IMR-90 (cell line): Measurements from ENCODE around the gene HMOX1. TPM values are rescaled to one million over a fixed set of nuclear protein-coding genes. Genes with fewer than 3 reads are reported as not detected.

Experiments used
- ATAC-seq: fragments of 200-7000 bp; cut with Tn5 transposase; 2 replicates; pipeline ENCODE4 v1.9.1; 2020; ENCODE audit warnings: low read depth, mild to moderate bottlenecking, moderate library complexity
- BruUV-seq: library from RNA; stranded (reverse); fragments of 400-500 nt; replicated peaks from 2 replicates; lab custom pipeline; 2021; lab: Mats Ljungman, UMichigan
- CTCF ChIA-PET: fragments of 300-600 bp; formaldehyde crosslinking; extraction: SDS; loops from one replicate; lab custom pipeline; 2021; ENCODE audit warnings: antibody characterized with exemption; lab: Yijun Ruan, JAX
- POLR2A ChIA-PET: fragments of 300-600 bp; sonication (Branson Sonifier 250); formaldehyde crosslinking; loops from one replicate; lab custom pipeline; 2022; ENCODE audit warnings: antibody characterized with exemption; ENCODE audit not compliant: unreplicated experiment; lab: Charles Lee
- DNase-seq: peaks from one replicate; pipeline ENCODE4 v3.0.0; 2013
- H2AFZ ChIP-seq: replicated peaks from 2 replicates; pipeline ENCODE3; 2013; ENCODE audit warnings: low read length, mild to moderate bottlenecking; ENCODE audit not compliant: poor library complexity
- H2AK5ac ChIP-seq: 2 replicates; pipeline ENCODE4 v1.6.1; 2013; ENCODE audit warnings: low read depth, low read length, inconsistent platforms
- H2AK9ac ChIP-seq: replicated peaks from 2 replicates; pipeline ENCODE3; 2013; ENCODE audit warnings: mild to moderate bottlenecking, low read depth, low read length, moderate library complexity; ENCODE audit not compliant: poor library complexity
- H2BK120ac ChIP-seq: 2 replicates; pipeline ENCODE4 v1.6.1; 2013; ENCODE audit warnings: low read depth, low read length, inconsistent platforms
- H2BK15ac ChIP-seq: 3 replicates; pipeline ENCODE4 v1.6.1; 2013; ENCODE audit warnings: low read depth, low read length, inconsistent platforms
- H2BK20ac ChIP-seq: 2 replicates; pipeline ENCODE4 v1.6.1; 2013; ENCODE audit warnings: low read depth, mild to moderate bottlenecking, inconsistent platforms, low read length, moderate library complexity
- H2BK5ac ChIP-seq: 2 replicates; pipeline ENCODE4 v1.6.1; 2013; ENCODE audit warnings: mild to moderate bottlenecking, low read depth, low read length, inconsistent platforms; ENCODE audit not compliant: poor library complexity, severe bottlenecking
- H3K14ac ChIP-seq: replicated peaks from 2 replicates; pipeline ENCODE4 v1.6.1; 2013; ENCODE audit warnings: low read depth, low read length, inconsistent platforms
- H3K18ac ChIP-seq: 2 replicates; pipeline ENCODE4 v1.6.1; 2013; ENCODE audit warnings: low read depth, low read length, control low read depth
- H3K23ac ChIP-seq: 2 replicates; pipeline ENCODE4 v1.6.1; 2013; ENCODE audit warnings: low read depth, low read length, inconsistent platforms
- H3K27ac ChIP-seq: 2 replicates; pipeline ENCODE4 v1.5.1; 2013; ENCODE audit warnings: mild to moderate bottlenecking, control low read depth, low read length; ENCODE audit not compliant: insufficient read depth
- H3K27me3 ChIP-seq: 2 replicates; pipeline ENCODE4 v1.6.1; 2013; ENCODE audit warnings: low read length; ENCODE audit not compliant: control insufficient read depth, insufficient read depth
- H3K36me3 ChIP-seq: 2 replicates; pipeline ENCODE4 v1.6.1; 2013; ENCODE audit warnings: low read length, mixed read lengths; ENCODE audit not compliant: control insufficient read depth, insufficient read depth
- H3K4ac ChIP-seq: 2 replicates; pipeline ENCODE4 v1.6.1; 2013; ENCODE audit warnings: low read depth, low read length, inconsistent platforms
- H3K4me1 ChIP-seq: 2 replicates; pipeline ENCODE4 v1.6.1; 2013; ENCODE audit warnings: low read length, mixed read lengths; ENCODE audit not compliant: control insufficient read depth, insufficient read depth
- H3K4me2 ChIP-seq: 2 replicates; pipeline ENCODE4 v1.6.1; 2013; ENCODE audit warnings: low read depth, mild to moderate bottlenecking, control low read depth, low read length, moderate library complexity
- H3K4me3 ChIP-seq: 2 replicates; pipeline ENCODE4 v1.5.1; 2013; ENCODE audit warnings: low read depth, mild to moderate bottlenecking, control low read depth, low read length, moderate library complexity; ENCODE audit not compliant: insufficient read depth
- H3K56ac ChIP-seq: 2 replicates; pipeline ENCODE4 v1.6.1; 2013; ENCODE audit warnings: low read length, inconsistent platforms; ENCODE audit not compliant: insufficient read depth; ENCODE audit errors: extremely low read depth
- H3K79me1 ChIP-seq, 2 experiments: 2 replicates each; pipeline ENCODE4 v1.6.1; 2013; ENCODE audit warnings: low read length in 2 of 2, inconsistent platforms in 1 of 2, low read depth in 1 of 2
- H3K9ac ChIP-seq: 2 replicates; pipeline ENCODE4 v1.6.1; 2013; ENCODE audit warnings: low read depth, low read length, control low read depth
- H3K9me1 ChIP-seq: 2 replicates; pipeline ENCODE4 v1.6.1; 2013; ENCODE audit warnings: low read length, inconsistent platforms; ENCODE audit not compliant: insufficient read depth
- H3K9me3 ChIP-seq: 2 replicates; pipeline ENCODE4 v1.6.1; 2013; ENCODE audit warnings: low read length; ENCODE audit not compliant: control insufficient read depth, insufficient read depth
- H4K20me1 ChIP-seq: 2 replicates; pipeline ENCODE4 v1.6.1; 2013; ENCODE audit warnings: low read length, inconsistent platforms; ENCODE audit not compliant: insufficient read depth
- H4K5ac ChIP-seq: 2 replicates; pipeline ENCODE4 v1.6.1; 2013; ENCODE audit warnings: mild to moderate bottlenecking, low read depth, low read length, control low read depth
- H4K8ac ChIP-seq, 2 experiments: 2 replicates each; pipeline ENCODE4 v1.6.1; 2013; ENCODE audit warnings: low read depth in 2 of 2, low read length in 2 of 2, control low read depth in 1 of 2, inconsistent platforms in 1 of 2
- H4K91ac ChIP-seq: 2 replicates; pipeline ENCODE4 v1.6.1; 2013; ENCODE audit warnings: low read depth, low read length, inconsistent platforms; ENCODE audit not compliant: insufficient read depth
- CEBPB ChIP-seq: IDR thresholded peaks from 2 replicates; pipeline ENCODE4 v1.6.1; 2012; ENCODE audit warnings: low read depth, low read length, improper control_type of control experiment
- CHD1 ChIP-seq: IDR thresholded peaks from 2 replicates; pipeline ENCODE4 v1.6.1; 2012; ENCODE audit warnings: low read depth, low read length, improper control_type of control experiment
- MAFK ChIP-seq: IDR thresholded peaks from 2 replicates; pipeline ENCODE4 v1.6.1; 2012; ENCODE audit warnings: low read depth, low read length, improper control_type of control experiment
- MAZ ChIP-seq: IDR thresholded peaks from 2 replicates; pipeline ENCODE4 v1.6.1; 2012; ENCODE audit warnings: low read depth, mild to moderate bottlenecking, low read length, improper control_type of control experiment, moderate library complexity, borderline replicate concordance
- NFE2L2 ChIP-seq: fragments of 150-350 bp; IDR thresholded peaks from 2 replicates; pipeline ENCODE4 v1.6.1; 2016; ENCODE audit warnings: low read depth, mild to moderate bottlenecking, low read length
- RAD21 ChIP-seq: IDR thresholded peaks from 2 replicates; pipeline ENCODE4 v1.6.1; 2012; ENCODE audit warnings: low read length, improper control_type of control experiment
- RFX5 ChIP-seq: IDR thresholded peaks from 2 replicates; pipeline ENCODE4 v1.8.0; 2012; ENCODE audit warnings: low read depth, mild to moderate bottlenecking, low read length, moderate library complexity
- SMC3 ChIP-seq: fragments of 150-350 bp; IDR thresholded peaks from 2 replicates; pipeline ENCODE4 v1.6.1; 2016; ENCODE audit warnings: low read depth, mild to moderate bottlenecking, antibody characterized with exemption, low read length, moderate library complexity
- WGBS, 2 experiments: methylation state at CpG; one replicate each; pipeline versions ENCODE4 v1.1.5 to v1.1.7; 2013; ENCODE audit warnings: missing lambda C conversion rate in 2 of 2; ENCODE audit not compliant: insufficient read length in 1 of 2; ENCODE audit errors: extremely low coverage in 2 of 2; 5-methylcytosine and 5-hydroxymethylcytosine counted together
- dilution Hi-C: fragments of 300-500 bp; cut with HindIII; formaldehyde crosslinking; loops from one replicate; pipeline ENCODE4 v1.14.3; 2018; ENCODE audit warnings: low sequenced_read_pairs; ENCODE audit not compliant: unreplicated experiment
- in situ Hi-C: fragments of 300-500 bp; cut with MboI; formaldehyde crosslinking; loops from 3 replicates; pipeline ENCODE4 v1.14.3; 2019; ENCODE audit warnings: low sequenced_read_pairs, inconsistent platforms, mixed read lengths
- intact Hi-C: fragments of 100-400 bp; cut with micrococcal nuclease; formaldehyde crosslinking; loops from 2 replicates; pipeline ENCODE4 v1.10.0; 2022
- polyA plus RNA-seq, 3 experiments: library from polyadenylated mRNA; depleted of rRNA; stranded (reverse); fragments of >200 nt; gene quantifications; 2 replicates each; pipeline ENCODE4 v1.2.3, GENCODE V29; 2012; ENCODE audit warnings: low replicate concordance in 1 of 3
- total RNA-seq: library from RNA; depleted of rRNA; stranded (reverse); fragments of >200 nt; gene quantifications from 2 replicates; pipeline ENCODE4 v1.2.3, GENCODE V29; 2012
- TF ChIP-seq, protein P1 (sequence below): conservative IDR thresholded peaks from 2 replicates; pipeline ENCODE4 v1.5.1; 2012; ENCODE audit warnings: mild to moderate bottlenecking, low read depth, low read length, improper control_type of control experiment

The HMOX1 gene
- total and polyA plus RNA-seq, 2 of the 4 experiments (the other 2 are of a cell fraction), result 23.1 to 50.5 TPM

DNA sequence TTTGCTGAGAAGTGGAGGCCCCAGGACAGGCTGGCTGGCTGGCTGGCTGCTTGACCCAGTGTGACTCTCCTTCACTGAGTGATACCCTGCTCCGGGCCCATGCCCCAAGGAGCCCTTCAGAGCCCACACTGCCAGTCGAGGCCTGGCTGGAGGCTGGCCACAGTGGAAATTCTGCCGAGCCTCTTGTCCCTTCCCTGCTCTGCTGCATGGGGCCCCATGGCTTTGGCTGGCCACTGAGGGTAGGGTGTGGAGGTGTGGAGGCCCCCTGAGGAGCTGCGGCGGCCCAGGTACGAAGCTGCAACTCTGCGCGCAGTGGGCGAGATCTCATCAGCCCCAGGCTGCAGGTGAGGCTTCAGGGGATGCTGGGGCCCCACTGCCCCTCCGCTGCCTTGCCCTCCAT, 33.4 kb upstream of the HMOX1 start:
- no peak overlapping the region for H2BK20ac ChIP-seq
- TF ChIP-seq RFX5 (no peak), MAFK (no peak), NFE2L2 (no peak), CEBPB (no peak), RAD21 (no peak), CHD1 (no peak), SMC3 (no peak), MAZ (no peak)
- TF ChIP-seq, protein P1, sequence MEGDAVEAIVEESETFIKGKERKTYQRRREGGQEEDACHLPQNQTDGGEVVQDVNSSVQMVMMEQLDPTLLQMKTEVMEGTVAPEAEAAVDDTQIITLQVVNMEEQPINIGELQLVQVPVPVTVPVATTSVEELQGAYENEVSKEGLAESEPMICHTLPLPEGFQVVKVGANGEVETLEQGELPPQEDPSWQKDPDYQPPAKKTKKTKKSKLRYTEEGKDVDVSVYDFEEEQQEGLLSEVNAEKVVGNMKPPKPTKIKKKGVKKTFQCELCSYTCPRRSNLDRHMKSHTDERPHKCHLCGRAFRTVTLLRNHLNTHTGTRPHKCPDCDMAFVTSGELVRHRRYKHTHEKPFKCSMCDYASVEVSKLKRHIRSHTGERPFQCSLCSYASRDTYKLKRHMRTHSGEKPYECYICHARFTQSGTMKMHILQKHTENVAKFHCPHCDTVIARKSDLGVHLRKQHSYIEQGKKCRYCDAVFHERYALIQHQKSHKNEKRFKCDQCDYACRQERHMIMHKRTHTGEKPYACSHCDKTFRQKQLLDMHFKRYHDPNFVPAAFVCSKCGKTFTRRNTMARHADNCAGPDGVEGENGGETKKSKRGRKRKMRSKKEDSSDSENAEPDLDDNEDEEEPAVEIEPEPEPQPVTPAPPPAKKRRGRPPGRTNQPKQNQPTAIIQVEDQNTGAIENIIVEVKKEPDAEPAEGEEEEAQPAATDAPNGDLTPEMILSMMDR, result no peak
- H2BK120ac ChIP-seq, result no peak overlapping the region
- POLR2A ChIA-PET, result no interaction called here
- no peak overlapping the region for H2BK15ac ChIP-seq
- H4K5ac ChIP-seq, result no peak overlapping the region
- no peak overlapping the region for H4K8ac ChIP-seq
- intact Hi-C loops (no loop called here), in situ Hi-C loops (no loop called here), dilution Hi-C loops (no loop called here)
- no peaks in the 10 kb centered on the region for H3K9me3 ChIP-seq
- 100% methylated on average over 1 of the region's 10 CpGs; no CpG with 5 or more reads in 1 of the 2 experiments for WGBS, 2 experiments
- no peak overlapping the region for H3K4ac ChIP-seq
- no peak overlapping the region for H2AK9ac ChIP-seq
- no peak overlapping the region for H3K14ac ChIP-seq
- no peak overlapping the region for H2AFZ ChIP-seq
- no peak overlapping the region for H3K27ac ChIP-seq
- H3K27me3 ChIP-seq, result no peaks in the 10 kb centered on the region
- DNase-seq, result no peak
- H2AK5ac ChIP-seq, result no peak overlapping the region
- no peaks in the 10 kb centered on the region for H4K20me1 ChIP-seq
- H3K18ac ChIP-seq, result no peak overlapping the region
- no peak overlapping the region for H3K4me3 ChIP-seq
- H3K4me1 ChIP-seq, result peaks cover 10% of the 10 kb centered on the region
- no peak overlapping the region for H3K23ac ChIP-seq
- no peak overlapping the region for H4K91ac ChIP-seq
- H3K4me2 ChIP-seq, result no peak overlapping the region
- CTCF ChIA-PET, result no interaction called here
- no TSS peak for BruUV-seq
- H3K9ac ChIP-seq, result no peak overlapping the region
- no peak overlapping the region for H3K56ac ChIP-seq
- H2BK5ac ChIP-seq, result no peak overlapping the region
- no peak for ATAC-seq
- H3K9me1 ChIP-seq, result 0 out of 2 replicates have a peak, but pooled peaks cover 6% of the 10 kb centered on the region
- H3K36me3 ChIP-seq, result peaks cover 30% of the 10 kb centered on the region
- peaks cover 0 to 7% of the 10 kb centered on the region in 2 experiments; a peak in 1 of 4 replicates for H3K79me1 ChIP-seq
